HepG2 (cell line): ENCODE measurements around the gene RUBCNL. TPM values are rescaled to one million over a fixed set of nuclear protein-coding genes. Genes with fewer than 3 reads are reported as not detected.

Experiments used
- ATAC-seq: fragments of 200-7000 bp; cut with Tn5 transposase; 3 replicates; pipeline ENCODE4 v1.9.1; 2020; ENCODE audit warnings: mild to moderate bottlenecking, moderate library complexity
- BruUV-seq: library from RNA; stranded (reverse); fragments of 400-500 nt; replicated peaks from 2 replicates; lab custom pipeline; 2021; lab: Mats Ljungman, UMichigan
- CTCF ChIA-PET: fragments of 300-600 bp; formaldehyde crosslinking; extraction: SDS; loops from one replicate; lab custom pipeline; 2021; ENCODE audit warnings: low total read pairs, inconsistent platforms, low intra/inter-chr PET ratio; lab: Yijun Ruan, JAX
- POLR2A ChIA-PET: fragments of 350-600 bp; sonication (Branson Sonifier 250); formaldehyde crosslinking; loops from one replicate; lab custom pipeline; 2020; ENCODE audit warnings: antibody characterized with exemption, inconsistent platforms; lab: Yijun Ruan, JAX
- DNase-seq: peaks from one replicate; pipeline ENCODE4 v3.0.0-alpha.2; 2015; ENCODE audit warnings: low spot score
- FAIRE-seq: peaks from 3 replicates; lab custom pipeline; 2011; peaks lifted over from hg19 to GRCh38; lab: Jason Lieb, UNC
- H2AFZ ChIP-seq: one replicate; pipeline ENCODE4 v1.6.1; 2011; ENCODE audit warnings: low read length, inconsistent platforms
- H3K27ac ChIP-seq: fragments of 300-600 bp; 3 replicates; pipeline ENCODE4 v1.8.0; 2011; ENCODE audit warnings: mixed run types, mild to moderate bottlenecking, mixed read lengths, low read length, inconsistent platforms; ENCODE audit not compliant: insufficient read depth; ENCODE audit errors: extremely low read length
- H3K27me3 ChIP-seq, 2 experiments: fragments of 200-600 bp in 1 of 2; 2 replicates in 1 of 2; 3 replicates in 1 of 2; pipeline versions ENCODE4 v1.6.0 to v1.8.0; 2011; ENCODE audit warnings: low read length in 2 of 2, mild to moderate bottlenecking in 2 of 2, moderate library complexity in 2 of 2, inconsistent platforms in 1 of 2; ENCODE audit not compliant: insufficient read depth in 2 of 2, control insufficient read depth in 1 of 2
- H3K36me3 ChIP-seq, 2 experiments: fragments of 200-600 bp in 1 of 2; replicated peaks in 1 of 2; 2 replicates in 1 of 2; 3 replicates in 1 of 2; pipeline versions ENCODE4 v1.5.1 to v1.8.0; 2011; ENCODE audit warnings: low read length in 2 of 2, inconsistent platforms in 1 of 2; ENCODE audit not compliant: insufficient read depth in 2 of 2, control insufficient read depth in 1 of 2
- H3K4me1 ChIP-seq: 2 replicates; pipeline ENCODE4 v1.5.1; 2012; ENCODE audit warnings: low read length, inconsistent platforms; ENCODE audit not compliant: insufficient read depth
- H3K4me2 ChIP-seq: 2 replicates; pipeline ENCODE4 v1.6.0; 2011; ENCODE audit warnings: low read depth, low read length, inconsistent platforms
- H3K4me3 ChIP-seq, 3 experiments: fragments of 200-600 bp in 1 of 3; sonication (generic), shearing (Covaris generic) in 1 of 3; replicated peaks in 1 of 3; 2 replicates each; pipeline ENCODE4 v1.5.1; 2011 to 2016; ENCODE audit warnings: low read length in 3 of 3, inconsistent platforms in 2 of 3, low read depth in 2 of 3, mild to moderate bottlenecking in 2 of 3, control low read depth in 1 of 3, mixed read lengths in 1 of 3; ENCODE audit not compliant: insufficient read depth in 1 of 3
- H3K79me2 ChIP-seq: one replicate; pipeline ENCODE4 v1.6.1; 2011; ENCODE audit warnings: low read length, inconsistent platforms; ENCODE audit not compliant: insufficient read depth
- H3K9ac ChIP-seq: 2 replicates; pipeline ENCODE4 v1.6.0; 2011; ENCODE audit warnings: mild to moderate bottlenecking, low read depth, low read length, inconsistent platforms; ENCODE audit not compliant: insufficient read depth
- H3K9me3 ChIP-seq: 2 replicates; pipeline ENCODE4 v1.5.1; 2012; ENCODE audit warnings: mild to moderate bottlenecking, low read length
- H4K20me1 ChIP-seq: 2 replicates; pipeline ENCODE4 v1.6.0; 2011; ENCODE audit warnings: inconsistent platforms, mild to moderate bottlenecking, low read length, moderate library complexity; ENCODE audit not compliant: insufficient read depth
- CSRNP2 ChIP-seq: sonication (generic); formaldehyde crosslinking; conservative IDR thresholded peaks from 2 replicates; pipeline ENCODE4 v1.8.0; 2022; ENCODE audit warnings: low read depth, missing genetic modification reagents
- ESRRA ChIP-seq: sonication (generic); formaldehyde crosslinking; IDR thresholded peaks from 2 replicates; pipeline ENCODE4 v1.5.1; 2020; ENCODE audit warnings: mild to moderate bottlenecking, low read depth, missing genetic modification reagents
- HOXA5 ChIP-seq: sonication (generic); formaldehyde crosslinking; IDR thresholded peaks from 2 replicates; pipeline ENCODE4 v1.4.0; 2020; ENCODE audit warnings: missing genetic modification reagents
- IRF1 ChIP-seq: sonication (generic); formaldehyde crosslinking; IDR thresholded peaks from 2 replicates; pipeline ENCODE4 v1.4.0; 2020; ENCODE audit warnings: low read depth, mild to moderate bottlenecking, missing genetic modification reagents
- JUNB ChIP-seq: sonication (generic); formaldehyde crosslinking; IDR thresholded peaks from 2 replicates; pipeline ENCODE4 v1.8.0; 2022; ENCODE audit warnings: missing genetic modification reagents, mild to moderate bottlenecking, borderline replicate concordance
- NFE2L1 ChIP-seq: sonication (generic); formaldehyde crosslinking; IDR thresholded peaks from 2 replicates; pipeline ENCODE4 v1.4.0; 2020; ENCODE audit warnings: missing genetic modification reagents, mild to moderate bottlenecking, borderline replicate concordance
- PAF1 ChIP-seq: IDR thresholded peaks from 2 replicates; pipeline ENCODE4 v1.6.1; 2016; ENCODE audit warnings: missing genetic modification reagents, missing compliant biosample characterization
- TIGD3 ChIP-seq: sonication (generic); formaldehyde crosslinking; IDR thresholded peaks from 2 replicates; pipeline ENCODE4 v1.5.1; 2020; ENCODE audit warnings: mild to moderate bottlenecking, missing genetic modification reagents, borderline replicate concordance
- ZBTB39 ChIP-seq: sonication (generic); formaldehyde crosslinking; IDR thresholded peaks from 2 replicates; pipeline ENCODE4 v1.5.0; 2020; ENCODE audit warnings: missing genetic modification reagents
- ZBTB49 ChIP-seq: sonication (generic); formaldehyde crosslinking; IDR thresholded peaks from 2 replicates; pipeline ENCODE4 v1.4.0; 2020; ENCODE audit warnings: missing genetic modification reagents, borderline replicate concordance
- ZMAT5 ChIP-seq: sonication (generic); formaldehyde crosslinking; IDR thresholded peaks from 2 replicates; pipeline ENCODE4 v1.5.0; 2020; ENCODE audit warnings: mild to moderate bottlenecking, low read depth, missing genetic modification reagents, borderline replicate concordance
- ZNF432 ChIP-seq: sonication (generic); formaldehyde crosslinking; IDR thresholded peaks from 2 replicates; pipeline ENCODE4 v1.5.0; 2020; ENCODE audit warnings: missing genetic modification reagents, mild to moderate bottlenecking, borderline replicate concordance
- WGBS: methylation state at CpG from one replicate; pipeline ENCODE4 v1.1.6; 2017; ENCODE audit warnings: low lambda C conversion rate; 5-methylcytosine and 5-hydroxymethylcytosine counted together
- in situ Hi-C: cut with HindIII; loops from 2 replicates; pipeline ENCODE4 v1.10.0; 2017; ENCODE audit warnings: low pct_unique_long_range_greater_than_20kb; ENCODE audit not compliant: extremely low pct_ligation_motif_present
- intact Hi-C: fragments of 100-400 bp; cut with micrococcal nuclease; formaldehyde crosslinking; loops from one replicate; pipeline ENCODE4 v1.10.0; 2022; ENCODE audit not compliant: unreplicated experiment
- polyA plus RNA-seq, 8 experiments: library from polyadenylated mRNA; depleted of rRNA in 3 of 8; stranded (reverse) in 7 of 8; unstranded in 1 of 8; fragments of >200 nt; fragmentation: Illumina TruSeq in 4 of 8; extraction: Trizol in 4 of 8; gene quantifications; 2 replicates each; pipeline versions ENCODE4 v1.2.1 to v1.2.3, GENCODE V29; 2011 to 2016; ENCODE audit warnings: low read depth in 4 of 8, missing spikeins in 1 of 8, mixed read lengths in 1 of 8; ENCODE audit not compliant: insufficient read depth in 1 of 8
- total RNA-seq, 5 experiments: library from RNA; depleted of rRNA; stranded (reverse); fragments of >200 nt; fragmentation: Illumina TruSeq; extraction: Trizol; gene quantifications; 2 replicates each; pipeline ENCODE4 v1.2.3, GENCODE V29; 2016; ENCODE audit warnings: low read depth in 1 of 5

The RUBCNL gene
- total and polyA plus RNA-seq, 2 of the 13 experiments (the other 11 are each of a cell fraction or from before 2014, with no cell fraction given): not detected

- TF ChIP-seq IRF1: no peak
- no peak for TF ChIP-seq NFE2L1
- TF ChIP-seq ZBTB39 (CRISPR knock-in tag): no peak
- no peak for TF ChIP-seq ZBTB49 (CRISPR knock-in tag)
- TF ChIP-seq ESRRA: no peak
Observed at GRCh38 chr13:46313024-46313423, 74.0 kb downstream of the RUBCNL start (continued).

GRCh38 chr13:46311217-46311616, 75.8 kb downstream of the RUBCNL start:
- POLR2A ChIA-PET: no interaction called here

More at GRCh38 chr13:46311217-46311616, 75.8 kb downstream of the RUBCNL start:
- DNase-seq: no peak
- Histone ChIP-seq H3K4me2 (no peak overlapping the region), H3K36me3 (no peaks in the 10 kb centered on the region), H3K79me2 (no peaks in the 10 kb centered on the region), H3K9ac (no peak overlapping the region), H3K4me3 (no peak overlapping the region), H2AFZ (no peak overlapping the region), H3K4me1 (no peaks in the 10 kb centered on the region), H4K20me1 (no peaks in the 10 kb centered on the region), H3K9me3 (no peaks in the 10 kb centered on the region), H3K27ac (no peak overlapping the region), H3K27me3 (no peaks in the 10 kb centered on the region)
- intact Hi-C loops (no loop called here), in situ Hi-C loops (no loop called here)
- BruUV-seq: no TSS peak
- TF ChIP-seq JUNB (CRISPR knock-in tag) (no peak), CSRNP2 (no peak), ZMAT5 (no peak), PAF1 (CRISPR knock-in tag) (no peak), TIGD3 (no peak), HOXA5 (CRISPR knock-in tag) (no peak), ZNF432 (no peak)
- WGBS: 21% methylated on average over 2 of the region's 2 CpGs
- CTCF ChIA-PET: no interaction called here
- no peak for ATAC-seq
- no peak for FAIRE-seq
